Hematopoietic multipotent progenitor cell treated with erythropoietin and hydrocortisone succinate and interleukin-3 and kit ligand, for 8 days (in vitro differentiated cells): ENCODE data around the gene TSPAN5.

Experiments
- DNase-seq: peaks from one replicate; pipeline ENCODE4 v3.0.0-alpha.2; 2015

The TSPAN5 gene

DNA sequence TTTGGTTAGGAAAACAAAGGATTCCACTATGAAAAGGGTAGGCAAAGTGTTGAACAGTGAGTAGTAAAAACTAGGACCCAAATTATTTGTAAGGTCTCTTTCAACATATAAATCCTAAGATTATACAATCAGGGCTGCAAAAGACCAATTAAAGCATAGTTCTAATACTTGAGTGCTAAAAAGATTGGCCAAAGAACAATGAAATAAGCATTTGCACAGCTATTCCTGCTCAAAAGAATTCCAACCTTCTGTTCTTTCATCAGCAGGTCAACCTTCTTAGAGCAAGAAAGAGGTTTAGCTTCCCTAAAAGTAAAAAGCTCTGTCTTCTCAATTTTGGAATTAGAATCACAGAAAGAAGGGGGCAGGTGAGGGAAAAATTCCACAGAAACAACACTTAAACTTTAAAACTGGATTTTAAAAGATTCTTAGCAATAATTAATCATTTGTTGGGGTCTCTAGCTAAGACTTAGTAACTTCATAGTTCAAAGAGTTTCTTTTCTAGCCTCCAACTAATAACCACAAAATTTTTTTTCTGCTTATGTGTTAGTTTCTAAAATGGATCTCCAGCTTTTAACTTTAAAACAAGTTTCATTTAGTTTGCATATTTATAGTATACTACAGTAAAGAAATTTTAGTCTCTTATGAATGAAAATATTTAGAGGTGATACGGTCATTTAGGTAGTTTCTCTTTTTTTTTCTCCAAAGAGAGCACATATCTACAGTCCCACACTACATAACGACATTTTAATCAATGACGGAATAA is 16.3 kb downstream of the TSPAN5 start:
- DNase-seq: no peak

DNA sequence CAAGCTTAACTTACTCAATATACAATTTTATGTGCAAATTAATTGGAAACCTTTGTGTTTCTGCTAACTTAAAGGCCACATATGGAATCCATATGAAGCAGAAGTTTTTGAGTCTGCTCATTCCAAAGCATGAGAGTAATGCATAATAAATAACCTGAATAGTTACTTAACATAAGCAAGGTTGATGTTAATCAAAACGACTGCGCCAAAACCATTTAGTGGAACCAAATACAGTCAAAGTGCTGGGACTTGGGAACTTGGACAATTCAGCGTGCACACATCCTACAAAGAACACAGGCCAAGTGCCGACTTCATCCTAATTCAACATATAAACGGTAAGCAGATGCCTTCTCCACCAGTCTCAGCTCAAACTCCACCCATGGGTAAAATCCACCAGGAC is 17.0 kb downstream of the TSPAN5 start:
- no peak for DNase-seq

DNA sequence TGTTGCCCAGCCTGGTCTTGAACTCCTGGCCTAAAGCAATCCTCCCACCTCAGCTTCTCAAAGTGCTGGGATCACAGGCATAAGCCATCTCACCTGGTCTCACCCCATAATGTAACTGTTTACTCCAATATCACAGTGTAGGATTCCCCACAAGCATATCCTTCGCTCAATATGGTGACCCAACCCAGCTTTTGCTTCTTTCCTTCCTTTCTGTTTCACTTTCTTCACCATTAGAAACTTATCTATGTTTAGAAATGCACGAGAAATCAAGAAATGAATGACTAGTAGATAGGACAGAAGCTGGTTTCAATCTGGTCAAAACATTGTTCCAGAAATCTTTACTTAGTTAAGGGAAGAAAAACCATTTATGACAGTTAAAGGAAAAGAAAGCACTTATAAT is 18.9 kb downstream of the TSPAN5 start:
- DNase-seq: peak; percentile 16

DNA sequence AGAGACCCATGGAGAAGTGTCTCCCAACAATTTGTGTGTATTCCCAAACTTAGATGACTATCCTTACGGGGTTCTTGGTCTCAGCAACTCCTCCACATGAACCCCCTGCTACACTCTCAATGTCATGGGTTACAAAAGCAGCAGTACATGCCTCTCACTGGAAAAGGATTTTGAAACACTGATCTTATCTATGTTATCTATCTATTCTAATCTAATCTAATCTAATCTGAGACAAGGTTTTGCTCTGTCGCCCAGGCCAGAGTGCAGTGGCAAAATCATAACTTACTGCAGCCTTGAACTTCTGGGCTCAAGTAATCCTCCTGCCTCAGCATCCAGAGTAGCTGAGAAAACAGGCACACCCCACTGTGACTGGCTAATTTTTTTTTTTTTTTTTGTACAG is 19.3 kb downstream of the TSPAN5 start:
- no peak for DNase-seq

DNA sequence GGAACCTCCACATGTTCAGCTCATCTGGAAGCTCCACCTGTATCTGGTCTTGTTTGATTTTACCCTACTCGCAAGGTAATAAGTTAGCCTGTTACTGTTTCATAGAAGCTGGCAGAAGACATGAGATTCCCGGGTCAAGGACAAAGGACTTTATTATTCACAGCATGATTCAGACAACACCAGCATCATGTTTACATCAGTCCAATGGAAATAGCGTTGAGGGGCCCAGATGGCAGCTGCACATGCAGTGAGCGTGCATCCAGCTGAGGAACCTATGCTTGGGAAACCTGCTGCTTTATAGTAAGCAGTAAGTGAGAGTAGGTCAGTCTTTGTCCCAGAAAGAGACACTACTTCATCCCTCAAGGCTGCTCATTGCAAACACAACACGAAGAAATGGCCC is 19.8 kb downstream of the TSPAN5 start:
- DNase-seq: no peak

DNA sequence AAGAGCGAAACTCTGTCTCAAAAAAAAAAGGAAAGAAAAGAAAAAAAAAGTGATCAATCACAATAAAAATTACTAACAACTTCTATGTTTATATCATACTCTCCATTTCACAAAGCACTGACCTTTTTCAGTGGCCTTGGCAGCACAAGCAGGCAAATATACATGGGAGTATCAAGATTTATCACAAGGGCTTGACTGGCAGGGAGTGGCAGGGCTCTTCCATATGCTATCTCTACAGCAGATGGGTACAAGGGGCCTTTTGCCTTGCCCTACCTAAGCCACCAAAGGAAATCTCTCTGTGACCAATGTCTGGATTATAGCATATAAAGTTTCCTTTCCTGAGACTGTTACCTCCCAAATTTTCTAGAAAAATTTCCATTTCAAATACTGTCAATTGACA is 24.4 kb downstream of the TSPAN5 start:
- DNase-seq: peak; percentile 67

DNA sequence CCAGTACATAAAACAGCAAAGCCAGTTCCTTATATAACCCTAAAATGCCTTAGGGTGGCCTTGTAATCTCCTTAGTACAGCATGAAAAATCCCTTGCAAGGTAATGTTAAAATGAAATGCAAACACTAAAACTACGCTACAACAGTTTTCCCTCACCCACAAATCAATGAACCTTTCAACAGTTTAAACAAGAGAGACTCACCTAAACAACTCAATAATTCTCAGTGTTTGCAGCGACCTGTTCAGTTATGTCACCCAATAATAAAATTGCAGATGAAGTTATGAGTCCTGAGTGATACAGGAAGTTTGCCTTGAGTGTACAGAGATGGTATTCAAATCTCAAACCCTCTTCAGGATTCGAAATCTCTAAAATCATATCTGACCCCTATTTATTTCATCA is 25.3 kb downstream of the TSPAN5 start:
- DNase-seq: no peak

DNA sequence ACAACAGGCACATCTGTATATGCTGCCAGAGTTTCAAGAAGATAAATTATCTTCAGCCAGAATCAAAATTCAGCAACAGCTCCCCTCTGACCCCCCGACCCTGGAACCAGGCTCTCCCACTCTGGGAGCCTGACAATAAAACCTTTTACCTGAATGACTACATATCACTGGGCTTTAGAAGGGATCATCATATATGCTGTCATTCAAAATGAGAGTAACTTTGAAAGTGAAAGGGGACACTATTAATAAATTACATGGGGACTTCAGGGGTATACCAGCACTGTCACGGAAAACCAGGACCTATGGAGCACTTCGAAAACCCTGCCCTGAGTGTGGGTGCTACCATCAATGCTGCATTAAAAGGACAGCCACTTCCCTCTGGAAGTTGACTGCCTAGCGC is 26.2 kb downstream of the TSPAN5 start:
- DNase-seq: no peak

DNA sequence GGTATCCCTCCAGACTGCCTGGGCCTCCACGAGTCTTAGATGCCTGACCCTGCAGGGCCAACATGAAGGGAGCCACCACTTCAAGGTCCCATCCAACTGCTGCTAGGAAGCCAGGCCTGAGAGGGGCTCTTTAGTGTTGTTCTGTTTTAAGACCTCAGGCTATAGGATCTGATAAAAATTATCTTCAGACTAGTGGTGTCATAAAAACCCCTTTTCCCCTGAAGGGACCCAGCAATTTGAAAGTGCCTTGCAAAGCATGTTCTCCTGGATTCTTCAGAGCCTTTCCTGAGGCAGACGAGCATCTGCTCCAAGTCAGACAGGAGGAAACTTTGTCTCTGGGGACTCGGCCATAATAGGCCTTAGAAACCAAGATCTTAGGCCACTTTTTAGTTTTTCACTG is 26.9 kb downstream of the TSPAN5 start:
- DNase-seq: no peak

DNA sequence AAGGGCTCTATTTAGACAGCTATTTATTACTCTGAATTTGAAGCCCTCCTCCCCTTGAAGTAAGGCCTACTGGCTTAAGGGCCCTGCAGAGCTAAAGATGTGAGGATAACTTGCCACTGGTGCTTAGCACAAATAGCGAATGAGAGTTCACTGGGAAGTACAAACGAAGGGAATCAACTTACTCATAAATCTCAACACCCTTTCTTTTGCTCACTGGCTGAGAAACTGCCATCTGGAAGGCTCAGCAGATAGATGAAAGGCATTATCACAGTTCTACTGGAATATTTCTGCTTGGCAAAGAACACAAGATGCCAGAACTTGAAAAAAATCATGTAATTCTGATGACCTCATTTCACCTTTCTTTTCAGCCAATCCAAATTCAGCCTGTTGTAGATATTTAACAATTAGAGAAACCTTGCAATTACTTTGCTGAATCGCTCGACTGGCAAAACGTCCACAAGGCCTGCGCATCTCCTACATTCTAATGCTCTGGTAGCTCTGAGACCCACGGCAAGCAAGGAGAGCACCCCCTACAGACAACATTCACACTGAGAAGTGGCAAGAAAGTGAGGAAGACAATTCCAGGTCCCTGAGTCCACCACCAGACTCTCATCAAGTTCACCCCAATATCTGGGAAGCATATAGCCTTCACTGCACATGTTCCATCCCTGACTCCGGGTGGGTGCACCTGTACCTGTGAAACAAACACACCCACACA is 27.5 kb downstream of the TSPAN5 start:
- DNase-seq: no peak

DNA sequence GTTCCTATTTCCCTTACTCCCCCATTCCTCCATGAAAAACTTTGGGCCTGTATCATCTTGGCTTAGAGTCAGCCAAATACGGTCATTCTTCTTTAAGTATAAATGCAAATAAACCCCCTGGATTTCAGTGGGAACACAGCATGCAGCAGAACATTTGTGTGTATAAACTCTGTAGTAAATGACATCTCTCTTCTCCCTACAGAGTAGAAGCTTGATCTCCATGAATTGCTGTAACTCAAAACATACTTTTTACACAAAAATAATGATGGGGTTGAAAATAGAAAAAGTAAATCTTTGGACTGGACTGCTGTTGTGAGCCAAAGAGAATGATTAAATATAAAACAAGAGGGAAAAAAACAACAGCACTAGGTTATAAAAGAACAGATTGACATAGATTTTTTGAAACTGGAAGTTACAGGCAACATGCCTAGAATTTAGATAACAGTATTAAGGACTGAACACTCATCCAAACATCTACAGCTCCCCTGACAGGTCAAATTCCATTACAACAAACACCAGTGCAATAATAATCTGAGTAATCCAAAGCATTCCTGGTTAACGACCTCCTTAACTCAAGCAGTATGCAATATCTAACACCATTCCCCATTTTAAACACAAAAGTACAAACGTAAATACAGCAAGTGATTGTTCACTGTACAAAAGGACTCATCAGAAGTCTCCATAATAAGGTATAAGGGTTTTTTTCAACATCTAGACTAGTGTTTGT is 30.7 kb downstream of the TSPAN5 start:
- DNase-seq: no peak

DNA sequence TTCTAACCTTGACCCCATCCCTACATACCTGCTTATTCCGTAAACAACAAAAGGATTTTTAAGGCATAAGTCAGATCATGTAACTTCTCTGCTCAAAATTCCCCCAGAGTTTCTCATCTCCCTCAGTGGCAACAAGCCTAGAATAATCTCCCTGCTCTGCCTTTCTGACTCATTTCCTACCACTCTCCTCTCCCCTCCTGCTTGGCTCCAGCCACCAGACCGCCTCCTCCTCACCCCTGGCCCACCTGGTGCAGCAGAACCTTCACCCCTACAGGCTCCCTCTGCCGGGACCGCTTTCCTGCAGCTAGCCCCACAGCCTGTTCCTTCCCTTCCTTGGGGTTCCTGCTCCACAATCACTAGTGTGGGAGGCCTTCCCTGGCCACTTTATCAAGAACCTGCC is 32.1 kb downstream of the TSPAN5 start:
- DNase-seq: no peak

DNA sequence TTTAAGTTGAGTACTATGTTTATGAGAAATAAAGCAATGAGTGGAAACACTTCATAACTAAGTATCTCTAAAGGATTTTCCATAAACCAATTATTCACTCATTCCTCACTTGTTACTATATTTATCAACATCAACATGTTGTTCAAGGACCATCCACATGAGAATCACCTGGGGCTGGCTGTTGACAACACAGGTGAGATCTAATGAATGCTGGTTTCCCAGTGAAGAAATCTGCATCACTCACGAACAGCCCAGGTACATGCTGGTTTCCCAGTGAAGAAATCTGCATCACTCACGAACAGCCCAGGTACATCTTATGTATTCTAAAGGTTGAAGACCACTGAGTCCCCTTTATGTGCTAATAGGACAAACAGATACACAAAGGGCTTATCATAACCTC is 32.5 kb downstream of the TSPAN5 start:
- no peak for DNase-seq

DNA sequence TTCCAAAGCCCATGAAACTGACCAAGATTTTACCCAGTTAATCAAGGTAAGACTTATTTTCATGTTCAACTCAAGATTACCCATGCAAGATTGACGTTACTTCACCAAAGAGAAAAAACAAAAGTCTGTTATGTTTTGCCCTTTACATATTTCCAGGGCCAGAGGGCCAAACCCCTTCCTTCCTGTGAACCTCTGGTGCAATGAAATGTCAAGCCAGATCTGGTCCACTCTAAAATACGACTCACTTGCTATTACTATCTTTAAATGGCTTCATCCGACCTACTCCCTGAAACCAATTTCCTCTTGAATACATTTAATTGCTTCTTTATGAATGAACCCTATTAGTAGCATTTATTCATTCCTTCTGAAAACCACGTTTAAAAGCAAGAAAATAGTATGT is 33.0 kb downstream of the TSPAN5 start:
- no peak for DNase-seq

DNA sequence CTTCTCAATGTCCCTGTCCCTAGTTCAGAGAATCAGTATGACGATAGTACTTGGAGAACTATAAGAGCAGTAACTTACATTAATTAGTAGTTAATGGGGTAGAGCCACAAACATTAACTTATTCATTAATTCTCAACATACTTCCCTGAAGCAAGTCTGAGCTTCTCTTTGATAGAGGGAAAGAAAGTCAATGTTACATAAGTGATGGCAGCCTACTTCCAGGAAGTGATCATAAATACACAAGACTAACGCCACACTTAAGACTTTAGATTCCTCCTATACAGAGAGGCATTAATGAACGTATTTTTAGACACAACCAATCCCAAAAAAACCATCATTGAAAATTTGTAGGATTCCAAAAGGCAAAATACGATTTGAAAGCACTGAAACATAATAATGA is 33.8 kb downstream of the TSPAN5 start:
- DNase-seq: no peak

DNA sequence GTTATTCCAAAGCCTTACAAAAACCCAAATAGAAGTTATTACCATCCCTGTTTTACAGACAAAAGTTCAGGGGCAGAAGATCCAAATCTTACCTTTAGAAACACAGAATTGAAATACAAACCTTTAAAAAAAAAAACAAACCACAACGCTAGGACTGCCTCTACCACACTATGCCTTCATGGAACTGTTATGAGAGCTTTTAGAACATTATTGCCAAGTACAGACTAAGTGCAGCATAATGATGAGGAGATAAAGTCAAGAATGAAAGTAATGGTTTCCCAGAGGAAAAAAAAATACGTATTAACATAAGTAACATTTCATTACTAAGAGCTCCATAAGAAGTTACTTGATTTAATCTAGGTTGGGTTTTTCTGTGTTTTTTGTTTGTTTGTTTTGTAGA is 34.3 kb downstream of the TSPAN5 start:
- DNase-seq: no peak

DNA sequence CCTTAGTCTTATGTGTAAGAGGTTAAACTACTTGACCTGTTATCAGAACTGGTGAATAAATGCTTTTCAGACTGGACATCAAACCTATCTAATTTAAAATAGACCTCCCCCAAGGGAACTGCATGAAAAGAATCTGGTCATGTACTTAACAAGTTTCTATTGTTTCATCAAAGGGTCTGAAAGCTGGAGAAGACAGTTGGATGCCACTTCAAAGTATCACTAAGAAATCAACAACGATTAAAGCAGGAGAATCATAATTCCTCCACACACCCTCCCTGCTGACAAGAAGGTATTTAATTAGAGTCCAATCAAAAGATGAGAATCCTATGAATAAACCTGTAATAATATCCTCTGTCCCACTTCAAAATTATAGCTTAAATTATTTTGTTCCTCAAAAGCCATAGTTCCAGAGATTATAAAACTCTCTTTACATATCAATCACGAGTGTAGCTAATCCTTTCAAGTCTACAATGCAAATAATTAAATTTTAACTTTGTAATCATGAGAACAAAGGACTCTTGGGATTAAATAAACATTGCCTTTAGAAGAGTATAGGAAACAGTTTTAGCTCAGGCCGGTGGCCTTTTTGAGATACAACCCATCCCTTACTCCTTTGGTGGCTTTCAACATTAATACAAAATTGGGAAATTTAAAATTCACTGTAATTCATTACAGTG is 35.1 kb downstream of the TSPAN5 start:
- no peak for DNase-seq

DNA sequence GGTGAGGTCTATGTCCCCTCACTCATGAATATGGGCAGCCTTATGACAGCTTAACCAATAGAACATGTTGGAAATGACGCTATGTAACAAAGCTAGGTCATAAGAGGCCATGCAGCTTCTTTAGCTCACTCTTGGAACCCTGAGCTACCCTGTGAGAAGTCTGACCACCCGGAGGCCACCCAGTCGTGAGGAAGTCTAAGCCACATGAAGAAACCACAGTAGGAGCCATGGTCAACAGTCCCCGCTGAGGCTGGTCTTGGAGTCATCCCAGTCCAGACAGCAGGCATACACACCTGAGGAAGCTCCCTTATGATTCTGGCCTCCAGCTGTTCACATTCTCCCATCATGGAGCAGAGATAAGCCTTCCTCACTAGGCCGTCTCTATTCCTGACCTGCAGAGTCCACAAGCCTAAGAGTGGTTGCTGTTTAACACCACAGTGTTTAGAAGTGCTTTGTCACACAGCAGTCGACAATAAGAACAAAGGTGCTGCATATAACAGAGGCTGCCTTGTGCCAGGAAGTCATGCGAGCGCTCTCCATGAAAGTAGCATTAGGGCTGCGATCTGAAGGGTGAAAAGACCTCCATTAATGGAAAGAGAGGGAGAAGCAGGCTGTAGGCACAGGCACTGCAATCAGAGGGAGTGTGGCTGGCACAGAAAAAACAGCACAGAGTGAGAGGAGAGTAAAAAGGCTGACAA is 38.2 kb downstream of the TSPAN5 start:
- no peak for DNase-seq

DNA sequence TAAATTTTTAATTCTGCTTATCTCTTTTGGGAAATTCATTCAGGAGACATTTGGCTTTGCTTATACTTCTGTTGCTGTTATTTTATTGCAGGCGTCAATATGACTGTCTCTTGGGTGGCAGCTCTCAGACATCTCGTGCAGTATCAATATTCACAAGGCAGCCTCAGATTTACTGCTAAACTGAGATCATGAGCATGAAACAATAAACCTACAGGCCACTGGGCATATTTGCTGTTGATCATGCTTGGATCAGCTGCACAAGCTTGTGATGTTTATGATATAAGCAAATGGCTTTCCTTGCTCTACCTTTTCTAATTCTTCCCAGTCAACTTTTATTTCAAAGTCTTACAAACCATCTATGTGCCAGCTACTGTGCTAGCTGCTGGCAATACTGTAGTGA is 39.2 kb downstream of the TSPAN5 start:
- DNase-seq: no peak

DNA sequence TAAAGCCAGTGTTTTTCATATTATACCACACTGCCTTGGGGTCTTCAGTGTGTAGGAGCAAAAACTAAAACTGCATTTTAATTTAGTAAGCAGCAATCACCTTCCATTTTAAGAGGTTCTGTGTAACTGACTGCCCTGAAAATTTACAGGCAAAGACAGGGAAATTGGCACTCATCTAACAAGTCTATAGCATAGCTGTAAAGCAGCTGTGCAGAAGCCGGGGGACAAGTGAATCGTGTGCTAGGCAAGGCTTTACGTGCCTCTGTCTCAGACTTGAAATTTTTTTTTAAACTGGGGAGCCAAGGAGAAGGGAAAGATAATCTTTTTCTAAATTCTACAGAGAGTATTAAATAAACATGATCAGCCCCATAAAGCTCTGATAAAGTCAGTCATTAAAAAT is 39.7 kb downstream of the TSPAN5 start:
- DNase-seq: no peak

DNA sequence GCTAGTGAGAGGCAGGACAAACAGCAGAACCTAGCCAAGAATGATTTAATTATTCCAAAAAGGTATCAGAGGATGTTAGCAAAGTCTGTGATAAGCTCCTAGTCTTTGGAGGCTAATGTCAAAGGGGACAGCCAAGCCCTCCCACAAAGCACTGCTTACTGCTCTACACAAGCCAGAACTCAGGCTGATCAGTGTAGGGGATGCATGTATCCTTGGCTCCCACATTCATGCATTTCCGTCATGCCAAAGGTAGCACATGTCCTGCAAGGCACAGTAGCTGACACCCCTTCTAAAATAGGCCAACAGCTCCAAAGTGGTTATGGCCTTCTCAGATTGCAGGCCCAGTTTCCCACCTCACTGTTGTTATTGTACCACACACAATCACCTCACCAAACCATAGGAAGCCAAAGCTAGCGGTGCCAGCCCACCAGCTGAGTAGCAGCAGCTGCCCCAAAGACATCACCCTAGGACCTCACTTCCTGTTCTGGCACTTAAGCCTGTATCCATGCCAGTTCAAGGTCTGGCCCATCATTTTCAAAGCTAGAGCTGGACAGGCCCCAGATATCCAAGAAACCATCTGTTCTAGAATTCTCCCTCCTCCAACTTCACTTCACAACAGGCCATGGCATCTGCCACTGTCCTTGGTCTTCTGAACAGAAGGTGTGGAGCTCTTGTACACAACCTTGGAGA is 40.9 kb downstream of the TSPAN5 start:
- no peak for DNase-seq

DNA sequence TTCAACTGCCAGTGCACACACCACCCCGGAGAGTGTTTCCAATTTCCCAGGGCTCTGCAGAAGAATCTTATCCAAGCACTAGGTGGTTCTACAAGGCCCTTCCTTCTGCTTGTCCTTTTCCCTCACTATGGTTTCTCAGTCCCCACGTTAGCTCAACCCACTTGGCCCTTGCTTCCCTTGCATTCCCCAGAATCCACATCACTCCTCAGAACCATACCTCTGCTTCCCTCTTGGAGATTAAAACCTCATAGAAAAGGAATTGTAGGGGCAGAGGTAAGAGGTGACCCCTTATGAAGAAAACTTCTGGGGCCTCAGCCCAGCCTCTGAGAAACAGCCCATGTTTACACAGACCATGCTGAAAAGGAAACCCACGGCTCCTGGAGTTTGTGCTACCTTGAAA is 42.4 kb downstream of the TSPAN5 start:
- no peak for DNase-seq
